Hippocampal formation (tissue), 2 donors: ENCODE data around the gene RETREG2.
"Not testable (repeated sequence)": the region's sequence is repeated elsewhere in the genome, so short reads cannot be mapped to it uniquely, and the experiment has no call there.

Experiments
- DNase-seq, 2 donors: peaks; one replicate each; lab custom pipeline; 2025; lab: John Stamatoyannopoulos, UW

RETREG2 gene

DNA sequence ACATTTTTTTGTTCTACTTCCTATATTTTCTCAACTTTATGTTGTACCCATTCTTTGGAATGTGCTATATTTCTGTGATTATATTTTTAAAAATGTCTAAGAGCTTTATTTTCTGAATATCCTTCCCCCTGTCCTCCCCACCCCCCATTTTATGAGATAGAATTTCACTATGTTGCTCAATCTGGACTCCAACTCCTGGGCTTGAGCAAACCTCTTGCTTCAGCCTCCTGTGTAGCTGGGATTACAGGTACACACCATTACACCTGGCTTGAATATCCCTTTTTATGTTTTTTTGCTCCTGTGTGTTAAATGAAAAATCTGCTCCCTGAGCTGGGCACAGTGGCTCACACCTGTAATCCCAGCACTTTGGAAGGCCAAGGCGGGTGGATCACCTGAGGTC is 19.3 kb downstream of the RETREG2 start:
- no peak for DNase-seq

DNA sequence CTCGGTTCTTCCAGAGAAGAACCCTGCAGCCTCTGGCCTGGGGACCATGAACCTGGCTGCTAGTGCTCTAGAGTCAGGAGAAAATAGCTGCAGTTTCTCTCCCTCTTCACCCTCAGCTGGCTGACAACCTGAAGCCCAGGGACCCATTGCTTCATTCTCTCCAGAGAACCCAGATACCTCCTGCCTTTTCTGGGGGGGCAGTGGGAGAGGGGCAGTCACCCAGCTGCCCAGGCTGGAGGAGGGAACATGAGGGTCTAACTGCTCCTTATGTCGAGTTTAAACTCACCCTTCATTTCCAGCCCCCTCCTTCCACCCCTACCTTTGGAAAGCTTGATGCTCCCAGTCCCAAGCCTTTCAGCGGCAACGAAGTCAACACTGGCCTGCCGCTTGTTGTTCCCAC is 20.9 kb downstream of the RETREG2 start:
- DNase-seq = no peak

DNA sequence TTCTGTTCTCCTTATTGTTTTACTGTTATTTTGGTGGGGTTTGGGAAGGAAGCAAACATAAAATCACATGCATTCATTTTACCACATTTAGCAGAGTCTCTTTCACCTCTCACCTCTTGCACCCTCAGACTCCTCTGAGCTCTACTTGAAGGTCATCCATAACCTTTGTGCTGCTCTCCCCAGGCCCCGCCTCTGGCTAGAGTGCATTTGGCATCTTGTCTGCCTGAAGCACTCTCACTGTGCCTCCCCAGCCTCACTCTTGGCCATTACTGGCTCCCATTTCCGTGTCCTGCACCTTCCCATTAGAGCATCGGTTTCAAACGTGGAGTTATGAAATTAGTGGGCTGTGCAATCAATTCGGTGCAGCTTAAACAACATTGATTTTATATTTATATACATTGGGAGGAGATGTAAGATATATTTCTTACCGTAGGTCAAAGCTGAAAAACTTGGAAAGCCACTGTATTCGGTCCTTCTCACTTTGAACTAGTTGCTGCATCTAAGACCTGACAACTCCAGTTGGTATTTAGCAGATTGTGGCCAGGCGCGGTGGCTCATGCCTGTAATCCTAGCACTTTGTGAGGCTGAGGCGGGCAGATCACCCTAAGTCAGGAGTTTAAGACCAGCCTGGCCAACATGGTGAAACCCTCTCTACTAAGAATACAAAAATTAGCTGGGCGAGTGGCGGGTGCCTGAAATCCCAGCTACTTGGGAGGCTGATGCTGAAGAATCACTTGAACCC is 21.6 kb downstream of the RETREG2 start:
- DNase-seq = no peak

DNA sequence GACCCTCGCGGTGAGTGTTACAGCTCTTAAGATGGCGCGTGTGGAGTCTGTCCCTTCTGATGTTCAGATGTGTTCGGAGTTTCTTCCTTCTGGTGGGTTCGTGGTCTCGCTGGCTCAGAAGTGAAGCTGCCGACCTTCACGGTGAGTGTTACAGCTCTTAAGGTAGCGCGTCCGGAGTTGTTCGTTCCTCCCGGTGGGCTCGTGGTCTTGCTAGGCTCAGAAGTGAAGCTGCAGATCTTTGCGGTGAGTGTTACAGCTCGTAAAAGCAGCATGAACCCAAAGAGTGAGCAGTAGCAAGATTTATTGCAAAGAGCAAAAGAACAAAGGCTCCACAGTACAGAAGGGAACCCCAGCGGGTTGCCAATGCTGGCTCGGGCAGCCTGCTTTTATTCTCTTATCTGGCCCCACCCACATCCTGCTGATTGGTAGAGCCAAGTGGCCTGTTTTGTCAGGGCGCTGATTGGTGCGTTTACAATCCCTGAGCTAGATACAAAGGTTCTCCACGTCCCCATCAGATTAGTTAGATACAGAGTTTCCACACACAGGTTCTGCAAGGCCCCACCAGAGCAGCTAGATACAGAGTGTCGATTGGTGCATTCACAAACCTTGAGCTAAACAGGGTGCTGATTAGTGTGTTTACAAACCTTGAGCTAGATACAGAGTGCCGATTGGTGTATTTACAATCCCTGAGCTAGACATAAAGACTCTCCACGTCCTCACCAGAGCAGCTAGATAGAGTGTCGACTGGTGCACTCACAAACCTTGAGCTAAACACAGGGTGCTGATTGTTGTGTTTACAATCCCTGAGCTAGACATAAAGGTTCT is 22.6 kb downstream of the RETREG2 start:
- not testable (repeated sequence) for DNase-seq

DNA sequence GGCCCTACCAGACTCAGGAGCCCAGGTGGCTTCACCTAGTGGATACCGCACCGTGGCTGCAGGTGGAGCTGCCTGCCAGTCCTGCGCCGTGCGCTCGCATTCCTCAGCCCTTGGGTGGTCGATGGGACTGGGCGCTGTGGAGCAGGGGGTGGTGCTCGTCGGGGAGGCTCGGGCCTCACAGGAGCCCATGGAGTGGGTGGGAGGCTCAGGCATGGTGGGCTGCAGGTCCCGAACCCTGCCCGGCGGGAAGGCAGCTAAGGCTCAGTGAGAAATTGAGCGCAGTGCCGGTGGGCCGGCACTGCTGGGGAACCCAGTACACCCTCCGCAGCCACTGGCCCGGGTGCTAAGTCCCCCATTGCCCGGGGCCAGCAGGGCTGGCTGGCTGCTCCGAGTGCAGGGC is 23.3 kb downstream of the RETREG2 start:
- DNase-seq = not testable (repeated sequence)

DNA sequence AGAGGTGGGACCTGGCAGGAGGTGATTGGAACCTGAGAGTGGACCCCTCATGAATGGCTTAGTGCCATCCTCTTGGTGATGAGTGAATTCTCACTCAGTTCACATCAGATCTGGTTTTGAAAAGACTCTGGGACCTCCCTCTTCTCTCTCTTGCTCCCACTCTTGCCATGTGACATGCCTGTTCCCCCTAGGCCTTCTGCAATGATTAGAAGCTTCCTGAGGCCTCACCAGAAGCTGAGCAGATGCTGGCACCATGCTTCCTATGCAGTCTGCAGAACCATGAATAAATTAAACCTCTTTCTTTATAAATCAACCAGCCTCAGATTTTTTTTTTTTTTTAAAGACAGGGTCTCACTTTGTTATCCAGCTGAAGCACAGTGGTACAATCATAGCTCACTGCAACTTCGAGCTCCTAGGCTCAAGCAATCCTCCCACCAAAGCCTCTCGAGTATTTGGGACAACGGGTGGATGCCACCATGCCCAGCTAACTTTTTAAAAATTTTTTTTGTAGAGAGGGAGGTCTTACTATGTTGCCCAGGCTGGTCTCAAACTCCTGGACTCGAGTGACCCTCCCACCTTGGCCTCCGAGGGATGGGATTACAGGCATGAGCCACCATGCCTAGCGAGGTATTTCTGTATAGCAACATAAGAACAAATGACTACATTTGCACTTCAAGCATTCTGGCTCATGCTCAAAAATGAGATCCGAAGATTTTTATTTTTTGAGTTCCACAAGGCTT is 26.5 kb downstream of the RETREG2 start:
- no peak for DNase-seq

DNA sequence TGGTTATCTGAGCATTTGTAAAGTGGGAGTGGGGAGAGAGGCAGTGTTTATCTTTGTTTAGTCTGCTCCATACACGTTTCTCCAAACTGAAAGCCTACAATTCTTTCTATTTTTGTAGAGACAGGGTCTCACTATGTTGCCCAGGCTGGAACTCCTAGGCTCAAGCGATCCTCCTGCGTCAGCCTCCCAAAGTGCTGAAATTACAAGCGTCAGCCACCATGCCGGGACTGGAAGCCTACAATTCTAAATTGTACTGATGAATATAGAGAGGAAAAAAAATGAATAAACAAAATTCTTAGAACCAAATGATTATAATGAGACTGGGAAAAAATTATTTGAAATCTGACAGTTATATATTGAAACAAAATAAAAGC is 27.1 kb downstream of the RETREG2 start:
- no peak for DNase-seq

DNA sequence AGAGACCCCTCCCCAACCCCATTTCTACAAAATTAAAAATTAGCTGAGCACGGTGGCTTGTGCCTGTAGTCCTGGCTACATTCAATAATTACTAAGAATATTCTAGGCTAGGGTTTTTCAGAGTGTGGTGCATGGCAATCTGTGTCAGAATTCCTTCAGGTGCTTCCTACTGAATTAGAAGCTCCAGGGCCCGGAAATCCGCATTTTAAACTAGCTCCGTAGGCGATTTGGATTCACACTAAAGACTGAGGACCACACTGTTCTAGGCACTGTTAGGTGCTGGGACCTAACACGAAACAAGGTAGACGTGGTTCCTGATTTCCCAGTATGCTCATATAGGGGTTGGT is 27.9 kb downstream of the RETREG2 start:
- DNase-seq = no peak

DNA sequence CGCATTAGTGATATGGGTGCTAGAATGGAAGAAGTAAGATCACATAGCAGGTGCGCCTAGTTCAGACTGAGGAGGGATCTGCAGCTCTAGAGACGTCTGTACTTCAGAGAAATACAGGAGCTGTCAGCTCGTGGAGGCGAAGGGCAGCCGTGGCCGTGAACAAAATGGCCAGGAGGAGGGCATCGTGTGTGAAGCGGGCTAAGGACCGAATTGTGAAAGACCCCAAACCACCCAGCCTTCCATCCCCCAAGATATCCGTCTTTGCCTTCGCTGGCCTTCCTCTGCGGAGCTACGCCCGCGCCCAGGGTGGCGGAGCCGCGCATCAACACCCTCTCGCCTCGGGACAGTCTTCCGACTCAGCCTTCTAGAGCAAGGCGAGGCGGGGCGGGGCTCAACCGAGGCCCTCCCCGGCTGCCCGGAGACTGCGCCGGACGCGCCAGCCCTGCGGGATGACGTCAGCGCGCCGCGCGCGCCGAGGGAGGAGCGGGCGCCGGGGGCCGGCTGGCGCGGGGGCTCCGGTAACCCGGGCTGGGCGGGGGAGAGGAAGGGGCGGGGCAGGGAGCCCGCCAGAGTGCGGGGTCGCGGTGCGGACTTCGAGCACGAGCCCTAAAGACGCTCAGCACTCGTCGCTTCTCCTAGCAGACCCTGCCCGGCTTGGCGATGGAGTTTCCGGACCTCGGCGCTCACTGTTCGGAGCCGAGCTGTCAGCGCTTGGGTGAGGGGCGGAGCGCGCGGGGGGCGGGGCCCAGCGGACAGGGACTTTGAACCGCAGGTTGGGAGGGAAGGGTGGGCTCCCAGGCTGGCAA is 28.5 kb downstream of the RETREG2 start, which contains the start of gene ZFAND2B:
ZFAND2B (plus strand) TSS at position 455 of the 806 bp plus-strand sequence; CDS start at position 661, 206 bp downstream.
- peak; percentile 91 to 93 for DNase-seq

DNA sequence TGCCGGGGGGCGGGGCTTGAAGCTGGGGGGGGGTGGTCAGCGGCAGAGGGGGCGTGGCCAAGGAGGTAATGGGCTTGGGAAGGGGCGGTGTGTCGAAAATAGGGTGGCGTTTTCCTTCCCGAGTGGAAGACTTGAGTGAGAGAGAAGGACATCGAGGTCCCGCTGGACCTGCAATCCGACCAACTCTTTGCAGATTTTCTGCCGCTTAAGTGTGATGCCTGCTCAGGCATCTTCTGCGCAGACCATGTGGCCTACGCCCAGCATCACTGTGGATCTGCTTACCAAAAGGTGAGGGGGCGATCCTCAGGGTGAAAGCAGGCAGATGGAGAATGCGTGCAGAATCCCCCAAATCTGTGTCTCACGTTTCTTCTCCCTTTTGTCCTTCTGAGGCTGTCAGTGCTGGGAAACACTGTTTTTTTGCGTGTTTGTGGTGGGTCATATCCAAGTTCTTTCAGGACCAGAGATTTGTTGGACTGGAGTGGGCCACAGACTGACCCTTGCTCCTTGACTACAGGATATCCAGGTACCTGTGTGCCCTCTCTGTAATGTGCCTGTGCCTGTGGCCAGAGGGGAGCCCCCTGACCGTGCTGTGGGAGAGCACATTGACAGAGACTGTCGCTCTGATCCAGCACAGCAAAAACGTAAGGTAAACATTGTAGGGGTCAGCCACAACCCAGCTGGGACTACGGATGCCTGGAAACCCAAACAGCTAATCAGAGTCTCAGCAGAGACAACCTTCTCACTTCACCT is 29.2 kb downstream of the RETREG2 start:
- DNase-seq = no peak

DNA sequence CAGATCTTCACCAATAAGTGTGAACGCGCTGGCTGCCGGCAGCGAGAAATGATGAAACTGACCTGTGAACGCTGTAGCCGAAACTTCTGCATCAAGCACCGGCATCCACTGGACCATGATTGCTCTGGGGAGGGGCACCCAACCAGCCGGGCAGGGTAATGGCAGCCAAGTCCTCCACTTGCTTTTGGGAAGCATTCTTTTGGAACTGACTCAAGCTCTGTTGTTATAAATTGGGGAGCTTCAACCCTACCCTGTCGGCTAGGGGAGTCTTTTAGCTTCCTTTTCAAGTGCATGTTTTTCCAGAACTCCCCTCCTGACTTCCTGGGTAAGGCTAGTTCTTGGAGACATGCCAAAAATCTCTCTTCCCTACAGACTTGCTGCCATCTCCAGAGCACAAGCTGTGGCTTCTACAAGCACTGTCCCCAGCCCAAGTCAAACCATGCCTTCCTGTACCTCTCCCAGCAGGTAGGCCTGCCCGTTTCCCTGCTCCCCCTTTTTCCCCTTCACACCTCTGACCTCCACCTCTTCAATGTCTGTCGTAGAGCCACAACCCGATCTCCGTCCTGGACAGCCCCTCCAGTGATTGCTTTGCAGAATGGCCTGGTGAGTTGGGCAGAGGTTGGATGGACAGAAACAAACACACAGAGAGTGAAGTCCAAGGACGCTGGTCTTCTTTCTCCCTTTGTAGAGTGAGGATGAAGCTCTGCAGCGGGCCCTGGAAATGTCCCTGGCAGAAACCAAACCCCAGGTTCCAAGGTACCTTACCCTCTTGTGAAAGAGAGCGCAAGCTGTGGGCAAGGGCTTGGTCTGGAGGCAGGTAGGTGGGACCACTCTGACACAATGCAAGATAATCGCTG is 30.0 kb downstream of the RETREG2 start:
- DNase-seq = no peak

DNA sequence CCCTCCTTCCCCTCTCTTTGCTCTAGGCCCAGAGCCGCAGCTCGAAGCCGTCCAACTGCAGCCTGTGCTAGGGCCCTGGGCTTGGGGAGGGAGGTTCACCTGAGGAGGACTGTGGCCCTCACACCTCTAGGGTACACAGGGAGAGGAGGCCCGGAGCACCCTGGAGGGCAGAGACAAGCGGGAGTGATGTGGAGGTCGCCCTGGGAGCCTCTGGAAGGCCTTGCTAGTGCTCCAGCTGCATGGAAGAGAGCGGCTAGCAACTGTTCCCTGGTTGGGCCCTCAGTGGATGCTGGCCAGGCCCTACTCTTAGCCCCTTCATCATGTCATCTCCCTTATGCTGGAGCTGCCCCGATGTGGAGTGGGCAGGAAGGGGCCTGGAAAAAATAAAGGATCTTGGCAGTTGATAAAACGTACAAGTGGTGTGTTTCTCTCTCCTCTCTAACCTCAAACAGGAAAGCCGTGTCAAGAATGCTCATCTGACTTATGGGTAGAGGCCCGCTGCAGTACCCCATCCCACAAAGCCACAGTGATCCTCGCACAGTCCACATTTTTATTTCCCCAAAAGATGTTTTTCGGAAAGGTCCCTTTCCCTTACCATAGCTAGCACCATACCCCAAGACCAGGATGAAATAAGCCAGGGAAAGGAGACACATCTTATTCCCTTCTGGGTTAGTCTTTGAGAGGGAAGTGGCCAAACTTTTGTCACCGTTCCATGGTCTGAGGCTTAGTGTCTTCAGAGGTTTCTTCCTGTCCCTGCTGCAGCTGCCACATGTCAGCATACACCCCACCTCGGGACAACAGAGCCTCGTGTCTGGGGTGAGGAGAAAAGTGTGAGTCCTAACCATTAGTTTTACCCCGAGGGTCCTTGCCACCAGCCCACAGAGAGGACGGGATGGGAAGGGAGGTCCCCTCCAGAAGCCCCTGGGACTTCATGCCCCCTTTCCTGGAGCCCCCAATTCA is 31.4 kb downstream of the RETREG2 start:
- no peak for DNase-seq

DNA sequence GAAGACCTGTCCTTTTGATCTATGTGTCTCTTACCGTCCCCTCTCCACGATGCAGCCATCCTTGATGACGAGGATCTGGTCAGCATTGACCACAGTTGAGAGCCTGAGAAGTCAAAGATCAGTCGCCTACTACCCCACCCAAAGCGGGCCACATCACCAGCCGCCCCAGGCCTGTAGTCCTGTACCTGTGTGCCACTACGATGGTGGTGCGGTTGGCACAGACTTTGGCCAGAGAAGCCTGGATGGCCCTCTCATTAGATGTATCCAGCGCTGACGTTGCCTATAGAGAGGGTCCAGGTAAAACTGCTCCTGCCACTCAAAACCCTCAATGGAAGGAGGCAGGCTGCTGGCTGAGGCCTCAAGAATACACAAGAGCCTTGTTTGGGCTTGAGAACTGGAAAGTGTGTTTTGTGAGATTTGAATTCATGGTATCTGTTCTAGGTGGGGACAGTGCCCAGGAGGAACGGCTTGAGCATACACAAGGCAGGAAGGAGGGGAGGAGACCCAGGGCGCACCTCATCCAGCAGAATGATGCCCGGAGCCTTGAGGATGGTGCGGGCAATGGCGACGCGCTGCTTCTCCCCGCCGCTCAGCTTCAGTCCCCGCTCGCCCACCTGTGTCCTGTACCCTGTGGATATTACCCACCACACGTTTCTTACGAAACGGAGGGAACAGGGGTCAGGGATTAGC is 32.3 kb downstream of the RETREG2 start:
- no peak for DNase-seq

DNA sequence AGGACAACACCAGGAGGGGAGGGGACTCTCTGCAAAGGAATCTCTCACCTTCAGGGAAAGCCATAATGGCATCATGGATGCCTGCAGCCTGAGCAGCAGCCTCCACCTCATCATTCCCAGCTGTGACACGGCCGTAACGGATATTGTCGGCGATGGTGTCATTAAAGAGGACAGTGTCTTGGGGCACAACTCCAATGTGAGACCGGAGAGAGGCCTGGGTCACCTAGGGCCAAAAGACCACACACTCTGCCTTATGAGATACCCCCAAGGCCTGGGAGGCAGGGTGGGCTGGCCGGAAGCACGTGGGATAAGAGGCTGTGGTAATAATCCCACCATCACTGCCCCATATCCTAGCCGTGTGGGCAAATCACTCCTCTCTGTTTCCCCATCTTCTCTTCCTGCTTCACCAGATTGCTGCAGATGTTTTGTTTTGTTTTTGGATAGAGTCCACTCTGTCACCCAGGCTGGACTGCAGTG is 32.8 kb downstream of the RETREG2 start:
- no peak for DNase-seq

DNA sequence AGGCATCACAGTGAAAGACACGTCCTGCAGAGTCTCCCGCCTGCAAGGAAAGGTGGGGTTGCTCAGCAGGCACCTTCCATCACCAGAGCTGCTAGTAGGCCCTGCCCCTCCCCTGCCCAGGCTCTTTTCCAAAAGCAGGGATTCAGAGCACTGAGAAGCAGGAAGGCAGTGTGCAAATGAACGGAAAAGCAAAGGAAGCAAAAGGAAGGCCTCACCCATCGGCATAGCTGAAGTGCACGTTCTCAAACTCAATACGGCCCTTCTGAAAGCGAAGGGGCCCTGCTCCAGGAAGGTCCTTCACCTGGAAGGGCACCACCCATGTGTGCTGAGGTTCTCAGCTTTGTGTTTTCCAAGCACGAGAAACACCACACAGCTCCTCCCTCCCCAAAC is 34.9 kb downstream of the RETREG2 start:
- DNase-seq = no peak

DNA sequence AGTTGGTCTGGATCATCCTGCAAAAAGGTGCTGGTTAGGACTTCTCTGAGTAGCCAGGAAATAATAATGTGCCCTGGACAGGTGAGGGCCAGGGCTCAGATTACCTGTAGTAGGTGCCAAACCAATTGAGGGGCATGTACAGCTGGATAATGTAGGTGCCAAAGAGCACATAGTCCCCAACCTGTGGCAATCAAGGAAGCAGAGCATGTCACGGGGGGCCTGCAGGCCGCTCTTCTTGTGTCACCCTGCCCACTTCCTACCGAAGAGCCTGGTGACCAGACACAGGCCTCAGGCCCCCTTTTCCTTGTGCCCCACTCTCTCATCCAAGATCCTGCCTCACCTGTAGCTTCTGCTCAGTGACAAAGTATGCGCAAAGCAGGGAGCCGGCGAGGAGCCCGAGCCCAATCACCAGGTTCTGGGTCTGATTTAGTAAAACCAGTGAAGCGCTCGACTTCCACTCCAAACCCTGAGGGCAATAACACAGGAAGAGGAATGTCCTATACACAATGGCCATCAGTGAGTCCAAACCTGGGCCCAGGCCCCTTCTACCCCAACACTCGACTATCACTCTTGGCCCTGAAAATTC is 35.5 kb downstream of the RETREG2 start:
- no peak for DNase-seq

DNA sequence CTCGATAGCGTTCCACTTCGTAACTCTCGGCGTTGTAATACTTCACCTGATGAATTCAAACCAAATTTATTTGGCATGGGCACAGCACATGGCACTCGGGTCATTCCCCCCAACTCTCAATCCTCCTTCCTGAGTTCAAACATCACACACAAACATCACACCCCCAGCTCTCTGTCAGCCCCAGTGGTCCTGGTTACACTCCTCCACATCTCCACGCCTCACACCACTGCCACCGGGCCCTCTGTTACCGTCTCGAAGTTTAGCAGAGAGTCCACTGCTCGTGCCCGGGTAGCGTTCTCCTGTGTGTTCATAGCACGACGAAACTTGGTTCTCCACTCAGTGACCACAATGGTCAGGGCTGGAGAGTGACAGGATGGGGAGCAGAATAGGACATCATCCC is 36.1 kb downstream of the RETREG2 start:
- no peak for DNase-seq

DNA sequence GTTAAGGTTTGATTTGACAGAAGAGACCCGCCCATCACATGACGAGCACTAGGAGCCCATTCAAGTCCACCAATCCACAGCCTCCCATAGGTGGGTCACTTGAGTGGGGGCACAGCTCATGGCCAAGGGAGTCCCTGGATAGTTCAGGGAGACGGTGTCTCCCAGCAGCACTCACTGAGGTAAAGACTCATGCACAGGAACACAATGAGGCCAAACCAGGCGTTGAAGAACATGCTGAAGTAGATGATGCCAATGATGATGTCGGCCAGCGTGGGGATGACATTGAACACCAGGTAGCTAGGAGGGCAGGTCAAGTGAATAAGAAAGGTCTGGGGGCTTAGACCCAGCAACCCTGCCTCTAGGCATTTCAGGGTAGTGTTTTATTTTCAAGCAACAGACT is 36.7 kb downstream of the RETREG2 start:
- DNase-seq = no peak
